ENCODE data around the gene ATXN2. TPM values are rescaled to one million over a fixed set of nuclear protein-coding genes. Genes with fewer than 3 reads are reported as not detected.

ATXN2 gene
- total and polyA plus RNA-seq, 9 of the 15 experiments (the other 6 are each of a cell fraction or from before 2014, with no cell fraction given), result 16.8 to 67.8 (median 29.3) TPM

DNA sequence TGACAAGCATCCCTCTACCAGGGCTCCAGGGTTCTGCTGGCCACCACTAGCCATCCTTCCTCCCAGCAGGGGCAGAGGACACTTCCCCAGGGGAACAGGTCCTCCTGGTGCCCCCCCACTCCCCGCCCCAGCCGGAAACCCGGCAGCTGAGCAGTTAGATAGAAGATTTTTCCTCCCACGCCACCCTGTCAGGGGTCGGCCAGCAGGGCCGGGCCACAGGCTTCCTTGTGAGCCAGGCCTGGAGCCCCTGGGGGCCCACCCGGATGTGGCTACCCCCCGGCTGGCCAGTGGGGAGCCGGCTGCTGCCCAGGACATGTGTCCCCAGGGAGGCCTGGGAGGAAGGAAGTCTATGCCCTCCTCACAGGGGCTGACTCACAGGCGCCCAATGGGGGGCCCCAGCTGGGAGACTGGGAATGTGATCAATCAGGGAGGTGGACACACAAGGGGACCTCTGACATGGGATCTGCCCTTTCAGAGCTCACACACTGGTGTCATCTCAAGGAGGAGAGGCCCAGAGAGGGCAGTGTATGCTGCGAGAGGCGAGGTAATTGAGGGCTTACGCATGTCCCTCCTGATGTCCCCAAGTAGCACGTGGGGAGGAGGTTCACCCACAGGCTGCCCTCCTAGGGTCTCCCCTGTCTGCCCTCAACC is 189.2 kb downstream of the ATXN2 start (continued):
- TF ChIP-seq ERF (CRISPR knock-in tag; IDR thresholded peaks at IDR 0.05) (no peak), ZNF830 (CRISPR knock-in tag; IDR thresholded peaks at IDR 0.05) (no peak), MEIS2 (IDR thresholded peaks at IDR 0.05; ENCODE audit: partially characterized antibody) (peak; percentile 83), NFRKB (IDR thresholded peaks at IDR 0.05; ENCODE audit: low read depth) (no peak), GABPB1 (CRISPR knock-in tag; IDR thresholded peaks at IDR 0.05) (no peak), STAT5B (CRISPR knock-in tag; IDR thresholded peaks at IDR 0.05) (no peak), TEAD1 (CRISPR knock-in tag; IDR thresholded peaks at IDR 0.05) (0 out of 4 replicates have a peak, but pooled peaks of 1 of the 2 experiments have one; percentile 5), FOXP1 (CRISPR knock-in tag; IDR thresholded peaks at IDR 0.05) (no peak), ZNF695 (CRISPR knock-in tag; IDR thresholded peaks at IDR 0.05) (no peak)
- TF ChIP-seq, protein P1, sequence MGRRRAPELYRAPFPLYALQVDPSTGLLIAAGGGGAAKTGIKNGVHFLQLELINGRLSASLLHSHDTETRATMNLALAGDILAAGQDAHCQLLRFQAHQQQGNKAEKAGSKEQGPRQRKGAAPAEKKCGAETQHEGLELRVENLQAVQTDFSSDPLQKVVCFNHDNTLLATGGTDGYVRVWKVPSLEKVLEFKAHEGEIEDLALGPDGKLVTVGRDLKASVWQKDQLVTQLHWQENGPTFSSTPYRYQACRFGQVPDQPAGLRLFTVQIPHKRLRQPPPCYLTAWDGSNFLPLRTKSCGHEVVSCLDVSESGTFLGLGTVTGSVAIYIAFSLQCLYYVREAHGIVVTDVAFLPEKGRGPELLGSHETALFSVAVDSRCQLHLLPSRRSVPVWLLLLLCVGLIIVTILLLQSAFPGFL (CRISPR knock-in tag; IDR thresholded peaks at IDR 0.05), result no peak
- TF ChIP-seq, protein P2, sequence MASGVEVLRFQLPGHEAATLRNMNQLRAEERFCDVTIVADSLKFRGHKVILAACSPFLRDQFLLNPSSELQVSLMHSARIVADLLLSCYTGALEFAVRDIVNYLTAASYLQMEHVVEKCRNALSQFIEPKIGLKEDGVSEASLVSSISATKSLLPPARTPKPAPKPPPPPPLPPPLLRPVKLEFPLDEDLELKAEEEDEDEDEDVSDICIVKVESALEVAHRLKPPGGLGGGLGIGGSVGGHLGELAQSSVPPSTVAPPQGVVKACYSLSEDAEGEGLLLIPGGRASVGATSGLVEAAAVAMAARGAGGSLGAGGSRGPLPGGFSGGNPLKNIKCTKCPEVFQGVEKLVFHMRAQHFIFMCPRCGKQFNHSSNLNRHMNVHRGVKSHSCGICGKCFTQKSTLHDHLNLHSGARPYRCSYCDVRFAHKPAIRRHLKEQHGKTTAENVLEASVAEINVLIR (CRISPR knock-in tag; IDR thresholded peaks at IDR 0.05), result no peak
- TF ChIP-seq, protein P3, sequence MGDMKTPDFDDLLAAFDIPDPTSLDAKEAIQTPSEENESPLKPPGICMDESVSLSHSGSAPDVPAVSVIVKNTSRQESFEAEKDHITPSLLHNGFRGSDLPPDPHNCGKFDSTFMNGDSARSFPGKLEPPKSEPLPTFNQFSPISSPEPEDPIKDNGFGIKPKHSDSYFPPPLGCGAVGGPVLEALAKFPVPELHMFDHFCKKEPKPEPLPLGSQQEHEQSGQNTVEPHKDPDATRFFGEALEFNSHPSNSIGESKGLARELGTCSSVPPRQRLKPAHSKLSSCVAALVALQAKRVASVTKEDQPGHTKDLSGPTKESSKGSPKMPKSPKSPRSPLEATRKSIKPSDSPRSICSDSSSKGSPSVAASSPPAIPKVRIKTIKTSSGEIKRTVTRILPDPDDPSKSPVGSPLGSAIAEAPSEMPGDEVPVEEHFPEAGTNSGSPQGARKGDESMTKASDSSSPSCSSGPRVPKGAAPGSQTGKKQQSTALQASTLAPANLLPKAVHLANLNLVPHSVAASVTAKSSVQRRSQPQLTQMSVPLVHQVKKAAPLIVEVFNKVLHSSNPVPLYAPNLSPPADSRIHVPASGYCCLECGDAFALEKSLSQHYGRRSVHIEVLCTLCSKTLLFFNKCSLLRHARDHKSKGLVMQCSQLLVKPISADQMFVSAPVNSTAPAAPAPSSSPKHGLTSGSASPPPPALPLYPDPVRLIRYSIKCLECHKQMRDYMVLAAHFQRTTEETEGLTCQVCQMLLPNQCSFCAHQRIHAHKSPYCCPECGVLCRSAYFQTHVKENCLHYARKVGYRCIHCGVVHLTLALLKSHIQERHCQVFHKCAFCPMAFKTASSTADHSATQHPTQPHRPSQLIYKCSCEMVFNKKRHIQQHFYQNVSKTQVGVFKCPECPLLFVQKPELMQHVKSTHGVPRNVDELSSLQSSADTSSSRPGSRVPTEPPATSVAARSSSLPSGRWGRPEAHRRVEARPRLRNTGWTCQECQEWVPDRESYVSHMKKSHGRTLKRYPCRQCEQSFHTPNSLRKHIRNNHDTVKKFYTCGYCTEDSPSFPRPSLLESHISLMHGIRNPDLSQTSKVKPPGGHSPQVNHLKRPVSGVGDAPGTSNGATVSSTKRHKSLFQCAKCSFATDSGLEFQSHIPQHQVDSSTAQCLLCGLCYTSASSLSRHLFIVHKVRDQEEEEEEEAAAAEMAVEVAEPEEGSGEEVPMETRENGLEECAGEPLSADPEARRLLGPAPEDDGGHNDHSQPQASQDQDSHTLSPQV (IDR thresholded peaks at IDR 0.05), result peak; percentile 55; the same call in 1 of the 2 replicates
- TF ChIP-seq, protein P4, sequence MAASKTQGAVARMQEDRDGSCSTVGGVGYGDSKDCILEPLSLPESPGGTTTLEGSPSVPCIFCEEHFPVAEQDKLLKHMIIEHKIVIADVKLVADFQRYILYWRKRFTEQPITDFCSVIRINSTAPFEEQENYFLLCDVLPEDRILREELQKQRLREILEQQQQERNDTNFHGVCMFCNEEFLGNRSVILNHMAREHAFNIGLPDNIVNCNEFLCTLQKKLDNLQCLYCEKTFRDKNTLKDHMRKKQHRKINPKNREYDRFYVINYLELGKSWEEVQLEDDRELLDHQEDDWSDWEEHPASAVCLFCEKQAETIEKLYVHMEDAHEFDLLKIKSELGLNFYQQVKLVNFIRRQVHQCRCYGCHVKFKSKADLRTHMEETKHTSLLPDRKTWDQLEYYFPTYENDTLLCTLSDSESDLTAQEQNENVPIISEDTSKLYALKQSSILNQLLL (CRISPR knock-in tag; IDR thresholded peaks at IDR 0.05; ENCODE audit: borderline replicate concordance), result no peak
- TF ChIP-seq, protein P5, sequence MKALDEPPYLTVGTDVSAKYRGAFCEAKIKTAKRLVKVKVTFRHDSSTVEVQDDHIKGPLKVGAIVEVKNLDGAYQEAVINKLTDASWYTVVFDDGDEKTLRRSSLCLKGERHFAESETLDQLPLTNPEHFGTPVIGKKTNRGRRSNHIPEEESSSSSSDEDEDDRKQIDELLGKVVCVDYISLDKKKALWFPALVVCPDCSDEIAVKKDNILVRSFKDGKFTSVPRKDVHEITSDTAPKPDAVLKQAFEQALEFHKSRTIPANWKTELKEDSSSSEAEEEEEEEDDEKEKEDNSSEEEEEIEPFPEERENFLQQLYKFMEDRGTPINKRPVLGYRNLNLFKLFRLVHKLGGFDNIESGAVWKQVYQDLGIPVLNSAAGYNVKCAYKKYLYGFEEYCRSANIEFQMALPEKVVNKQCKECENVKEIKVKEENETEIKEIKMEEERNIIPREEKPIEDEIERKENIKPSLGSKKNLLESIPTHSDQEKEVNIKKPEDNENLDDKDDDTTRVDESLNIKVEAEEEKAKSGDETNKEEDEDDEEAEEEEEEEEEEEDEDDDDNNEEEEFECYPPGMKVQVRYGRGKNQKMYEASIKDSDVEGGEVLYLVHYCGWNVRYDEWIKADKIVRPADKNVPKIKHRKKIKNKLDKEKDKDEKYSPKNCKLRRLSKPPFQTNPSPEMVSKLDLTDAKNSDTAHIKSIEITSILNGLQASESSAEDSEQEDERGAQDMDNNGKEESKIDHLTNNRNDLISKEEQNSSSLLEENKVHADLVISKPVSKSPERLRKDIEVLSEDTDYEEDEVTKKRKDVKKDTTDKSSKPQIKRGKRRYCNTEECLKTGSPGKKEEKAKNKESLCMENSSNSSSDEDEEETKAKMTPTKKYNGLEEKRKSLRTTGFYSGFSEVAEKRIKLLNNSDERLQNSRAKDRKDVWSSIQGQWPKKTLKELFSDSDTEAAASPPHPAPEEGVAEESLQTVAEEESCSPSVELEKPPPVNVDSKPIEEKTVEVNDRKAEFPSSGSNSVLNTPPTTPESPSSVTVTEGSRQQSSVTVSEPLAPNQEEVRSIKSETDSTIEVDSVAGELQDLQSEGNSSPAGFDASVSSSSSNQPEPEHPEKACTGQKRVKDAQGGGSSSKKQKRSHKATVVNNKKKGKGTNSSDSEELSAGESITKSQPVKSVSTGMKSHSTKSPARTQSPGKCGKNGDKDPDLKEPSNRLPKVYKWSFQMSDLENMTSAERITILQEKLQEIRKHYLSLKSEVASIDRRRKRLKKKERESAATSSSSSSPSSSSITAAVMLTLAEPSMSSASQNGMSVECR (CRISPR knock-in tag; IDR thresholded peaks at IDR 0.05), result peak; percentile 27; the same call in 1 of the 2 replicates

Data from K562 (cell line).